Lung (tissue), 4 donors: Measurements from ENCODE around the gene CLDN19. TPM values are rescaled to one million over a fixed set of nuclear protein-coding genes. Genes with fewer than 3 reads are reported as not detected.

Source experiments
- polyA plus RNA-seq, 2 donors: library from polyadenylated mRNA; stranded (reverse); fragments of 200-250 nt; gene quantifications; one replicate each; pipeline ENCODE4 v1.2.1, GENCODE V29; 2013
- total RNA-seq, 2 donors: library from RNA; depleted of rRNA in 1 of 2; stranded (reverse); fragments of >200 nt in 1 of 2; gene quantifications; one replicate each; pipeline ENCODE4 v1.2.1, GENCODE V29; 2014 to 2021
- donor health status: Bipolar disorder and iron deficiency.
- donor health status: healthy.
- donor health status: DM: yes; HTN: yes; CAD: no.

Gene CLDN19
- total and polyA plus RNA-seq, 4 donors = 0.01 to 2.0 (median 0.04) TPM; not detected in 1

Other genes with a start within 250 kb of the CLDN19 start
- gene PPIH, start 81.8 kb downstream of the CLDN19 start, total RNA-seq = 10 to 100 TPM; 28.6 to 31.0 TPM
- 10 to 100 TPM; 31.8 to 68.1 TPM for gene PPIH, start 81.8 kb downstream of the CLDN19 start, polyA plus RNA-seq
- 100 to 1,000 TPM; 298 to 617 TPM for gene YBX1, start 57.8 kb downstream of the CLDN19 start, total RNA-seq
- gene YBX1, start 57.8 kb downstream of the CLDN19 start, polyA plus RNA-seq = 100 to 1,000 TPM; 560 to 617 TPM
- 10 to 100 TPM; 38.5 to 49.0 TPM for gene P3H1, start 26.8 kb upstream of the CLDN19 start, total RNA-seq
- gene P3H1, start 26.8 kb upstream of the CLDN19 start, polyA plus RNA-seq = 10 to 100 TPM; 31.0 to 31.5 TPM
- 1 to 10 TPM; 2.8 to 4.4 TPM for gene C1orf50, start 27.0 kb upstream of the CLDN19 start, total RNA-seq
- 1 to 10 TPM; 2.6 to 4.6 TPM for gene C1orf50, start 27.0 kb upstream of the CLDN19 start, polyA plus RNA-seq
- under 1 TPM; 0.09 TPM for gene TMEM269, start 44.8 kb upstream of the CLDN19 start, total RNA-seq
- gene TMEM269, start 44.8 kb upstream of the CLDN19 start, polyA plus RNA-seq = under 1 TPM; 0.03 to 0.06 TPM
- gene ERMAP, start 76.9 kb upstream of the CLDN19 start, total RNA-seq = 10 to 100 TPM; 15.3 to 19.8 TPM
- gene ERMAP, start 76.9 kb upstream of the CLDN19 start, polyA plus RNA-seq = 1 to 10 TPM; 4.8 to 6.0 TPM
- gene SVBP, start 77.2 kb upstream of the CLDN19 start, total RNA-seq = 10 to 100 TPM; 12.5 to 31.7 TPM
- gene SVBP, start 77.2 kb upstream of the CLDN19 start, polyA plus RNA-seq = 10 to 100 TPM; 20.3 to 35.3 TPM
- 10 to 100 TPM in 1 of 2 donors, 1 to 10 TPM in 1; 8.2 to 14.5 TPM for gene ZNF691, start 106.4 kb upstream of the CLDN19 start, total RNA-seq
- 1 to 10 TPM; 6.6 to 8.4 TPM for gene ZNF691, start 106.4 kb upstream of the CLDN19 start, polyA plus RNA-seq
- 100 to 1,000 TPM in 1 of 2 donors, 10 to 100 TPM in 1; 20.1 to 143 TPM for gene SLC2A1, start 218.6 kb upstream of the CLDN19 start, total RNA-seq
- 10 to 100 TPM in 1 of 2 donors, 1 to 10 TPM in 1; 9.5 to 37.1 TPM for gene SLC2A1, start 218.6 kb upstream of the CLDN19 start, polyA plus RNA-seq